SK-N-SH (cell line): ENCODE measurements around the gene OR2AG2. TPM values are rescaled to one million over a fixed set of nuclear protein-coding genes. Genes with fewer than 3 reads are reported as not detected.

ENCODE experiments used
- CTCF ChIA-PET: fragments of 300-600, 350-600 bp; formaldehyde crosslinking; extraction: SDS; loops from one replicate; lab custom pipeline; 2021; lab: Yijun Ruan, JAX
- POLR2A ChIA-PET: fragments of 350-600 bp; sonication (Branson Sonifier 250); formaldehyde crosslinking; extraction: SDS; loops from one replicate; lab custom pipeline; 2020; ENCODE audit warnings: antibody characterized with exemption, inconsistent platforms; lab: Yijun Ruan, JAX
- DNase-seq: peaks from one replicate; pipeline ENCODE4 v3.0.0; 2012
- H2AFZ ChIP-seq: fragments of 200-600 bp; sonication (generic); 2 replicates; pipeline ENCODE4 v1.8.1; 2016; ENCODE audit warnings: antibody characterized with exemption, mild to moderate bottlenecking, low read depth
- H3F3A ChIP-seq: fragments of 200-600 bp; sonication (generic); replicated peaks from 2 replicates; pipeline ENCODE3; 2016; ENCODE audit warnings: antibody characterized with exemption, mild to moderate bottlenecking; ENCODE audit not compliant: insufficient read depth
- H3K27ac ChIP-seq, 2 experiments: fragments of 200-500 bp in 1 of 2; fragments of 200-600 bp in 1 of 2; sonication (Bioruptor generic) in 1 of 2; sonication (generic), shearing (Covaris generic) in 1 of 2; 2 replicates each; pipeline versions ENCODE4 v1.5.1 to v1.6.1; 2014 to 2016; ENCODE audit warnings: low read depth in 2 of 2, inconsistent platforms in 1 of 2, low read length in 1 of 2, mild to moderate bottlenecking in 1 of 2, mixed read lengths in 1 of 2
- H3K27me3 ChIP-seq: fragments of 200-600 bp; sonication (generic), shearing (Covaris generic); 2 replicates; pipeline ENCODE4 v1.6.1; 2016; ENCODE audit warnings: mixed run types; ENCODE audit not compliant: insufficient read depth
- H3K36me3 ChIP-seq, 2 experiments: fragments of 200-500 bp in 1 of 2; fragments of 200-600 bp in 1 of 2; sonication (Bioruptor generic) in 1 of 2; sonication (generic) in 1 of 2; replicated peaks in 1 of 2; 2 replicates each; pipeline versions ENCODE3 to v1.5.1; 2014 to 2016; ENCODE audit warnings: low read length in 1 of 2, mild to moderate bottlenecking in 1 of 2; ENCODE audit not compliant: insufficient read depth in 2 of 2, control insufficient read depth in 1 of 2
- H3K4me1 ChIP-seq, 2 experiments: fragments of 200-500 bp in 1 of 2; fragments of 200-600 bp in 1 of 2; sonication (Bioruptor generic) in 1 of 2; sonication (generic), shearing (Covaris generic) in 1 of 2; 2 replicates each; pipeline versions ENCODE4 v1.5.1 to v1.6.1; 2014 to 2016; ENCODE audit warnings: low read depth in 1 of 2, low read length in 1 of 2, mixed run types in 1 of 2; ENCODE audit not compliant: insufficient read depth in 2 of 2, control insufficient read depth in 1 of 2
- H3K4me2 ChIP-seq: fragments of 200-600 bp; sonication (generic), shearing (Covaris generic); 2 replicates; pipeline ENCODE4 v1.6.1; 2017; ENCODE audit warnings: mixed run types
- H3K4me3 ChIP-seq, 2 experiments: fragments of 200-500 bp in 1 of 2; fragments of 200-600 bp in 1 of 2; sonication (Bioruptor generic) in 1 of 2; sonication (generic), shearing (Covaris generic) in 1 of 2; 2 replicates each; pipeline versions ENCODE4 v1.5.1 to v1.8.1; 2014 to 2016; ENCODE audit warnings: low read depth in 2 of 2, inconsistent platforms in 1 of 2, low read length in 1 of 2, mild to moderate bottlenecking in 1 of 2, mixed read lengths in 1 of 2, moderate library complexity in 1 of 2
- H3K79me2 ChIP-seq: fragments of 200-600 bp; sonication (generic); 2 replicates; pipeline ENCODE4 v1.8.1; 2017; ENCODE audit warnings: mild to moderate bottlenecking; ENCODE audit not compliant: insufficient read depth
- H3K9ac ChIP-seq: fragments of 200-600 bp; sonication (generic); 2 replicates; pipeline ENCODE4 v1.6.1; 2017; ENCODE audit warnings: mixed run types
- H3K9me2 ChIP-seq: fragments of 200-600 bp; sonication (generic); 2 replicates; pipeline ENCODE4 v1.6.1; 2017; ENCODE audit warnings: mixed run types
- H3K9me3 ChIP-seq: fragments of 200-600 bp; sonication (generic); 2 replicates; pipeline ENCODE4 v1.6.1; 2017; ENCODE audit warnings: mixed run types, mild to moderate bottlenecking, moderate library complexity
- H4K20me1 ChIP-seq: fragments of 200-600 bp; sonication (generic); 2 replicates; pipeline ENCODE4 v1.6.1; 2017; ENCODE audit warnings: mild to moderate bottlenecking, mixed run types; ENCODE audit not compliant: insufficient read depth
- CHD2 ChIP-seq: fragments of 150-350 bp; IDR thresholded peaks from 2 replicates; pipeline ENCODE4 v1.6.1; 2018; ENCODE audit warnings: low read length; ENCODE audit not compliant: partially characterized antibody
- ELF1 ChIP-seq: IDR thresholded peaks from 2 replicates; pipeline ENCODE4 v1.4.0; 2012
- FOSL2 ChIP-seq: IDR thresholded peaks from 2 replicates; pipeline ENCODE4 v1.4.0; 2012; ENCODE audit warnings: low read depth, mild to moderate bottlenecking, moderate library complexity, borderline replicate concordance
- FOXJ3 ChIP-seq: sonication (generic); formaldehyde crosslinking; IDR thresholded peaks from 2 replicates; pipeline ENCODE4 v1.5.1; 2020; ENCODE audit warnings: mild to moderate bottlenecking, missing genetic modification reagents
- FOXM1 ChIP-seq: IDR thresholded peaks from 2 replicates; pipeline ENCODE4 v1.4.0; 2012; ENCODE audit warnings: low read depth, mild to moderate bottlenecking
- GABPA ChIP-seq: IDR thresholded peaks from 2 replicates; pipeline ENCODE4 v1.4.0; 2012; ENCODE audit warnings: low read depth, mild to moderate bottlenecking
- GATA2 ChIP-seq: sonication (generic); formaldehyde crosslinking; IDR thresholded peaks from 2 replicates; pipeline ENCODE4 v1.5.0; 2020; ENCODE audit warnings: mild to moderate bottlenecking, missing genetic modification reagents
- JUND ChIP-seq: IDR thresholded peaks from 2 replicates; pipeline ENCODE4 v1.4.0; 2012
- MEF2A ChIP-seq: IDR thresholded peaks from 2 replicates; pipeline ENCODE4 v1.4.0; 2012; ENCODE audit warnings: low read depth, borderline replicate concordance
- POLR2AphosphoS5 ChIP-seq: IDR thresholded peaks from 2 replicates; pipeline ENCODE4 v1.6.1; 2012; ENCODE audit warnings: low read depth, low read length
- RCOR1 ChIP-seq: fragments of 150-350 bp; IDR thresholded peaks from 2 replicates; pipeline ENCODE4 v1.6.1; 2017; ENCODE audit warnings: antibody characterized with exemption, low read length
- RFX5 ChIP-seq: IDR thresholded peaks from 2 replicates; pipeline ENCODE4 v1.6.1; 2012; ENCODE audit warnings: mild to moderate bottlenecking, improper control_type of control experiment, low read length
- RXRA ChIP-seq: IDR thresholded peaks from 2 replicates; pipeline ENCODE4 v1.4.0; 2012; ENCODE audit warnings: low read depth, mild to moderate bottlenecking, borderline replicate concordance
- SIN3A ChIP-seq: IDR thresholded peaks from 2 replicates; pipeline ENCODE4 v1.6.1; 2012; ENCODE audit warnings: low read depth, mild to moderate bottlenecking, low read length, moderate library complexity, borderline replicate concordance
- TCF12 ChIP-seq: IDR thresholded peaks from 2 replicates; pipeline ENCODE4 v1.4.0; 2012
- YY1 ChIP-seq: IDR thresholded peaks from 2 replicates; pipeline ENCODE4 v1.4.0; 2012; ENCODE audit warnings: low read depth, mild to moderate bottlenecking
- WGBS: methylation state at CpG from one replicate; pipeline ENCODE4 v1.1.6; 2017; ENCODE audit warnings: low lambda C conversion rate; 5-methylcytosine and 5-hydroxymethylcytosine counted together
- polyA plus RNA-seq, 3 experiments: library from polyadenylated mRNA; depleted of rRNA; stranded (reverse); fragments of >200 nt; gene quantifications; 2 replicates each; pipeline ENCODE4 v1.2.3, GENCODE V29; 2012
- TF ChIP-seq, protein P1 (sequence below): fragments of 150-350 bp; IDR thresholded peaks from 2 replicates; pipeline ENCODE4 v1.6.1; 2016; ENCODE audit warnings: mild to moderate bottlenecking, low read depth, low read length
- TF ChIP-seq, protein P2 (sequence below): IDR thresholded peaks from 2 replicates; pipeline ENCODE4 v1.4.0; 2012; ENCODE audit warnings: low read depth
- TF ChIP-seq, protein P3 (sequence below): IDR thresholded peaks from 2 replicates; pipeline ENCODE4 v1.6.1; 2012; ENCODE audit warnings: mild to moderate bottlenecking, low read depth, low read length, moderate library complexity

Gene OR2AG2
- polyA plus RNA-seq, 1 of the 3 experiments (the other 2 are of a cell fraction): not detected

DNA sequence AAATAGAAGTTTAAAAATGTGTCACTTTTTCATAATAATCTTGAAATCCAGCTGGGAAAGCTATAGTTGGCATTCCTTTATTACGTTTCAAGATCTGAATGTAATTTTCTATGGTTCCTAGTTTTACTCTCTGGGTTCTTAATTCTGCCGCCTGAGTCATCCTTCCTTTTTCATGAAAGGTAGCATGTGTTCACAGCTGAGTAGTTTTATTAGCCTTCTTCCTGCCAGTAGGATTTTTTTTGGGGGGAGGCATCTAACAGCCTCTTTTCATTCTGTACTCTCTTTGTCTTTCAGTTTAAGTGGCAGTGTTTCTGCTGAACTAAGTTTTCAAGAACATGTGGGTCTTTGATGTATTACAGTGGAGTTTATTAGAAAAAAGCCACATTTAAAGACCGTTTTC lies 36.5 kb downstream of the OR2AG2 start:
- Histone ChIP-seq H3K9me2 (no peaks in the 10 kb centered on the region), H3K4me3 (no peak overlapping the region), H3K79me2 (no peaks in the 10 kb centered on the region), H2AFZ (peak overlapping the region; percentile 49; the same call in 1 of the 2 replicates), H3K27ac (no peak overlapping the region), H3K9ac (no peak overlapping the region), H3K36me3 (no peaks in the 10 kb centered on the region), H3F3A (no peaks in the 10 kb centered on the region), H3K27me3 (no peaks in the 10 kb centered on the region; the same call in 1 of the 2 replicates), H4K20me1 (no peaks in the 10 kb centered on the region), H3K4me1 (no peaks in the 10 kb centered on the region), H3K4me2 (no peak overlapping the region), H3K9me3 (no peaks in the 10 kb centered on the region)
- 3% methylated on average over 3 of the region's 3 CpGs for WGBS
- TF ChIP-seq RCOR1: no peak
- TF ChIP-seq GATA2 (CRISPR knock-in tag): no peak
- no peak for TF ChIP-seq RFX5
- TF ChIP-seq RXRA: no peak
- no peak for TF ChIP-seq FOXM1
- no peak for TF ChIP-seq ELF1
- TF ChIP-seq POLR2AphosphoS5: no peak
- TF ChIP-seq, protein P1, sequence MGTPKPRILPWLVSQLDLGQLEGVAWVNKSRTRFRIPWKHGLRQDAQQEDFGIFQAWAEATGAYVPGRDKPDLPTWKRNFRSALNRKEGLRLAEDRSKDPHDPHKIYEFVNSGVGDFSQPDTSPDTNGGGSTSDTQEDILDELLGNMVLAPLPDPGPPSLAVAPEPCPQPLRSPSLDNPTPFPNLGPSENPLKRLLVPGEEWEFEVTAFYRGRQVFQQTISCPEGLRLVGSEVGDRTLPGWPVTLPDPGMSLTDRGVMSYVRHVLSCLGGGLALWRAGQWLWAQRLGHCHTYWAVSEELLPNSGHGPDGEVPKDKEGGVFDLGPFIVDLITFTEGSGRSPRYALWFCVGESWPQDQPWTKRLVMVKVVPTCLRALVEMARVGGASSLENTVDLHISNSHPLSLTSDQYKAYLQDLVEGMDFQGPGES: no peak
- TF ChIP-seq, protein P2, sequence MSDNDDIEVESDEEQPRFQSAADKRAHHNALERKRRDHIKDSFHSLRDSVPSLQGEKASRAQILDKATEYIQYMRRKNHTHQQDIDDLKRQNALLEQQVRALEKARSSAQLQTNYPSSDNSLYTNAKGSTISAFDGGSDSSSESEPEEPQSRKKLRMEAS: no peak
- no peak for TF ChIP-seq CHD2
- TF ChIP-seq YY1: no peak
- TF ChIP-seq, protein P3, sequence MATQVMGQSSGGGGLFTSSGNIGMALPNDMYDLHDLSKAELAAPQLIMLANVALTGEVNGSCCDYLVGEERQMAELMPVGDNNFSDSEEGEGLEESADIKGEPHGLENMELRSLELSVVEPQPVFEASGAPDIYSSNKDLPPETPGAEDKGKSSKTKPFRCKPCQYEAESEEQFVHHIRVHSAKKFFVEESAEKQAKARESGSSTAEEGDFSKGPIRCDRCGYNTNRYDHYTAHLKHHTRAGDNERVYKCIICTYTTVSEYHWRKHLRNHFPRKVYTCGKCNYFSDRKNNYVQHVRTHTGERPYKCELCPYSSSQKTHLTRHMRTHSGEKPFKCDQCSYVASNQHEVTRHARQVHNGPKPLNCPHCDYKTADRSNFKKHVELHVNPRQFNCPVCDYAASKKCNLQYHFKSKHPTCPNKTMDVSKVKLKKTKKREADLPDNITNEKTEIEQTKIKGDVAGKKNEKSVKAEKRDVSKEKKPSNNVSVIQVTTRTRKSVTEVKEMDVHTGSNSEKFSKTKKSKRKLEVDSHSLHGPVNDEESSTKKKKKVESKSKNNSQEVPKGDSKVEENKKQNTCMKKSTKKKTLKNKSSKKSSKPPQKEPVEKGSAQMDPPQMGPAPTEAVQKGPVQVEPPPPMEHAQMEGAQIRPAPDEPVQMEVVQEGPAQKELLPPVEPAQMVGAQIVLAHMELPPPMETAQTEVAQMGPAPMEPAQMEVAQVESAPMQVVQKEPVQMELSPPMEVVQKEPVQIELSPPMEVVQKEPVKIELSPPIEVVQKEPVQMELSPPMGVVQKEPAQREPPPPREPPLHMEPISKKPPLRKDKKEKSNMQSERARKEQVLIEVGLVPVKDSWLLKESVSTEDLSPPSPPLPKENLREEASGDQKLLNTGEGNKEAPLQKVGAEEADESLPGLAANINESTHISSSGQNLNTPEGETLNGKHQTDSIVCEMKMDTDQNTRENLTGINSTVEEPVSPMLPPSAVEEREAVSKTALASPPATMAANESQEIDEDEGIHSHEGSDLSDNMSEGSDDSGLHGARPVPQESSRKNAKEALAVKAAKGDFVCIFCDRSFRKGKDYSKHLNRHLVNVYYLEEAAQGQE: no peak
- no peak for TF ChIP-seq TCF12
- no peak for TF ChIP-seq MEF2A
- TF ChIP-seq SIN3A: no peak
- TF ChIP-seq FOXJ3 (CRISPR knock-in tag): no peak
- TF ChIP-seq JUND: no peak
- no peak for TF ChIP-seq GABPA
- no peak for TF ChIP-seq FOSL2
- no peak for DNase-seq
- ChIA-PET CTCF (interaction anchor here (0.8 to 1.4 kb wide), 2 partner anchors 20 to 23 kb away, joined by 3 read pairs; no protein-coding TSS in a partner anchor), POLR2A (no interaction called here)
